ENCODE measurements around the gene HNF4A. TPM values are rescaled to one million over a fixed set of nuclear protein-coding genes. Genes with fewer than 3 reads are reported as not detected.

The HNF4A gene
- total and polyA plus RNA-seq, 2 of the 13 experiments (the other 11 are each of a cell fraction or from before 2014, with no cell fraction given): 80.9 to 169 TPM

GRCh38 chr20:44404204-44405181, 49.0 kb downstream of the HNF4A start (continued):
- TF ChIP-seq SKIL (CRISPR knock-in tag; IDR thresholded peaks at IDR 0.05; ENCODE audit: borderline replicate concordance) (peak; percentile 70; the same call in 1 of the 2 replicates), ZNF547 (CRISPR knock-in tag; IDR thresholded peaks at IDR 0.05) (no peak), ZNF549 (CRISPR knock-in tag; IDR thresholded peaks at IDR 0.05) (no peak), ZNF232 (CRISPR knock-in tag; IDR thresholded peaks at IDR 0.05; ENCODE audit: borderline replicate concordance) (no peak), TOPORS (CRISPR knock-in tag; IDR thresholded peaks at IDR 0.05) (0 out of 2 replicates have a peak, but pooled peaks have one; percentile 34), ZSCAN30 (CRISPR knock-in tag; IDR thresholded peaks at IDR 0.05) (no peak), ARHGAP35 (CRISPR knock-in tag; IDR thresholded peaks at IDR 0.05; ENCODE audit: borderline replicate concordance) (no peak), HNRNPH1 (optimal IDR thresholded peaks at IDR 0.05; ENCODE audit: low read depth, low read length) (no peak), STAT5B (CRISPR knock-in tag; IDR thresholded peaks at IDR 0.05) (no peak), ZNF451 (CRISPR knock-in tag; IDR thresholded peaks at IDR 0.05) (no peak), ZBTB46 (CRISPR knock-in tag; IDR thresholded peaks at IDR 0.05; ENCODE audit: borderline replicate concordance) (no peak), NRL (CRISPR knock-in tag; IDR thresholded peaks at IDR 0.05; ENCODE audit: borderline replicate concordance) (0 out of 2 replicates have a peak, but pooled peaks have one; percentile 28), PLRG1 (conservative IDR thresholded peaks at IDR 0.05) (no peak), ZNF720 (CRISPR knock-in tag; IDR thresholded peaks at IDR 0.05) (no peak), ZNF543 (CRISPR knock-in tag; IDR thresholded peaks at IDR 0.05) (no peak)
